H1 (cell line): ENCODE results near the gene CATSPERD.

Experiments
- CHD2 ChIP-seq: IDR thresholded peaks from 2 replicates; pipeline ENCODE4 v1.6.1; 2012; ENCODE audit warnings: low read length, improper control_type of control experiment
- CTCF ChIP-seq, 3 experiments: IDR thresholded peaks; 1 replicate in 2 of 3; 2 replicates in 1 of 3; pipeline versions ENCODE4 v1.5.1 to v1.6.1; 2011; ENCODE audit warnings: low read length in 3 of 3, mild to moderate bottlenecking in 3 of 3, inconsistent platforms in 2 of 3, low read depth in 1 of 3, moderate library complexity in 1 of 3; ENCODE audit not compliant: insufficient read depth in 1 of 3; ENCODE audit errors: control extremely low read depth in 1 of 3
- MAX ChIP-seq: IDR thresholded peaks from 2 replicates; pipeline ENCODE4 v1.6.1; 2012; ENCODE audit warnings: inconsistent platforms
- POLR2A ChIP-seq, 2 experiments: IDR thresholded peaks; 1 replicate in 1 of 2; 2 replicates in 1 of 2; pipeline ENCODE4 v1.6.1; 2011; ENCODE audit warnings: low read depth in 2 of 2, low read length in 2 of 2, mild to moderate bottlenecking in 2 of 2; ENCODE audit errors: control extremely low read depth in 1 of 2
- SP4 ChIP-seq: IDR thresholded peaks from 2 replicates; pipeline ENCODE4 v1.6.1; 2012; ENCODE audit warnings: low read length, inconsistent platforms
- ZNF274 ChIP-seq: IDR thresholded peaks from 2 replicates; pipeline ENCODE4 v1.7.0; 2012; ENCODE audit warnings: low read length, borderline replicate concordance; ENCODE audit errors: extremely low read depth

- TF ChIP-seq CHD2 = no peak
- no peak for TF ChIP-seq SP4
- TF ChIP-seq ZNF274 = no peak
- no peak for TF ChIP-seq MAX
- TF ChIP-seq CTCF (IDR thresholded peaks at IDR 0.05; ENCODE audit: control extremely low read depth in 1 of 3, insufficient read depth in 1 of 3, low read depth in 1 of 3, low read length in 3 of 3) = no peak
- TF ChIP-seq POLR2A (IDR thresholded peaks at IDR 0.05; ENCODE audit: control extremely low read depth in 1 of 2, low read depth in 2 of 2, low read length in 2 of 2) = no peak
These were observed 55.4 kb downstream of the CATSPERD start for GRCh38 chr19:5775668-5776309.
